ENCODE measurements around the gene GLIPR1L1. TPM values are rescaled to one million over a fixed set of nuclear protein-coding genes. Genes with fewer than 3 reads are reported as not detected.

Gene GLIPR1L1
- polyA plus RNA-seq, 4 donors: not detected

- DNase-seq: peak; percentile 98
Observed at GRCh38 chr12:75390899-75391538, 56.5 kb downstream of the GLIPR1L1 start, which contains the start of gene GLIPR1L2. Gene GLIPR1L2 (plus strand): TSS chr12:75391089. CDS start chr12:75391117, 28 bp downstream.

GRCh38 chr12:75404231-75404630 lies 69.8 kb downstream of the GLIPR1L1 start:
- WGBS, 3 donors: 68 to 95% (median 82%) methylated on average over 1 of the region's 1 CpG
- H3K27ac ChIP-seq (ENCODE audit: low read depth in 1 of 3, low read length in 2 of 3): no peak overlapping the region
- no peaks in the 10 kb centered on the region for H3K27me3 ChIP-seq (ENCODE audit: control insufficient read depth in 3 of 3, insufficient read depth in 3 of 3, low read length in 3 of 3)
- H3K36me3 ChIP-seq (ENCODE audit: control insufficient read depth in 3 of 3, insufficient read depth in 2 of 3, low read depth in 1 of 3, low read length in 3 of 3): no peaks in the 10 kb centered on the region
- H3K4me1 ChIP-seq (ENCODE audit: control insufficient read depth in 3 of 3, insufficient read depth in 2 of 3, low read depth in 1 of 3, low read length in 2 of 3): no peaks in the 10 kb centered on the region
- H3K4me3 ChIP-seq (ENCODE audit: low read depth in 1 of 3, low read length in 3 of 3): no peak overlapping the region
- FAIRE-seq (no peak), DNase-seq (no peak)
- no peaks in the 10 kb centered on the region for H3K9me3 ChIP-seq (ENCODE audit: control insufficient read depth in 2 of 2, insufficient read depth in 1 of 2, low read depth in 1 of 2, low read length in 1 of 2)

More at GRCh38 chr12:75390899-75391538, 56.5 kb downstream of the GLIPR1L1 start, which contains the start of gene GLIPR1L2:
- Histone ChIP-seq H3K4me1 (ENCODE audit: control insufficient read depth in 3 of 3, insufficient read depth in 2 of 3, low read depth in 1 of 3, low read length in 2 of 3) (peaks cover 0 to 3% (median 3%) of the 10 kb centered on the region in 3 donors), H3K27me3 (ENCODE audit: control insufficient read depth in 3 of 3, insufficient read depth in 3 of 3, low read length in 3 of 3) (no peaks in the 10 kb centered on the region), H3K36me3 (ENCODE audit: control insufficient read depth in 3 of 3, insufficient read depth in 2 of 3, low read depth in 1 of 3, low read length in 3 of 3) (no peaks in the 10 kb centered on the region), H3K9me3 (ENCODE audit: control insufficient read depth in 2 of 2, insufficient read depth in 1 of 2, low read depth in 1 of 2, low read length in 1 of 2) (no peaks in the 10 kb centered on the region), H3K4me3 (ENCODE audit: low read depth in 1 of 3, low read length in 3 of 3) (peak within 1 kb of the TSS; percentile 7 to 78 (median 78)), H3K27ac (ENCODE audit: low read depth in 1 of 3, low read length in 2 of 3) (peak within 1 kb of the TSS; percentile 77 to 95 (median 87))
- WGBS, 3 donors: 3 to 5% (median 5%) methylated on average over 36 of the region's 36 CpGs
- no peak for FAIRE-seq

- Histone ChIP-seq H3K4me3 (ENCODE audit: low read depth in 1 of 3, low read length in 3 of 3) (no peak overlapping the region), H3K4me1 (ENCODE audit: control insufficient read depth in 3 of 3, insufficient read depth in 2 of 3, low read depth in 1 of 3, low read length in 2 of 3) (no peaks in the 10 kb centered on the region), H3K9me3 (ENCODE audit: control insufficient read depth in 2 of 2, insufficient read depth in 1 of 2, low read depth in 1 of 2, low read length in 1 of 2) (no peaks in the 10 kb centered on the region), H3K36me3 (ENCODE audit: control insufficient read depth in 3 of 3, insufficient read depth in 2 of 3, low read depth in 1 of 3, low read length in 3 of 3) (no peaks in the 10 kb centered on the region), H3K27ac (ENCODE audit: low read depth in 1 of 3, low read length in 2 of 3) (no peak overlapping the region), H3K27me3 (ENCODE audit: control insufficient read depth in 3 of 3, insufficient read depth in 3 of 3, low read length in 3 of 3) (no peaks in the 10 kb centered on the region)
- FAIRE-seq: no peak
- no peak for DNase-seq
Observed at GRCh38 chr12:75407683-75408082, 73.2 kb downstream of the GLIPR1L1 start.

- 89 to 93% (median 91%) methylated on average over 2 of the region's 2 CpGs for WGBS, 3 donors
- Histone ChIP-seq H3K9me3 (ENCODE audit: control insufficient read depth in 2 of 2, insufficient read depth in 1 of 2, low read depth in 1 of 2, low read length in 1 of 2) (no peaks in the 10 kb centered on the region), H3K36me3 (ENCODE audit: control insufficient read depth in 3 of 3, insufficient read depth in 2 of 3, low read depth in 1 of 3, low read length in 3 of 3) (no peaks in the 10 kb centered on the region), H3K4me3 (ENCODE audit: low read depth in 1 of 3, low read length in 3 of 3) (no peak overlapping the region), H3K4me1 (ENCODE audit: control insufficient read depth in 3 of 3, insufficient read depth in 2 of 3, low read depth in 1 of 3, low read length in 2 of 3) (no peaks in the 10 kb centered on the region), H3K27me3 (ENCODE audit: control insufficient read depth in 3 of 3, insufficient read depth in 3 of 3, low read length in 3 of 3) (no peaks in the 10 kb centered on the region), H3K27ac (ENCODE audit: low read depth in 1 of 3, low read length in 2 of 3) (no peak overlapping the region)
- DNase-seq (no peak), FAIRE-seq (peak; percentile 98)
Observed at GRCh38 chr12:75409830-75410229, 75.4 kb downstream of the GLIPR1L1 start.

- FAIRE-seq (no peak), DNase-seq (no peak)
- H3K4me3 ChIP-seq (ENCODE audit: low read depth in 1 of 3, low read length in 3 of 3): no peak overlapping the region
- no peaks in the 10 kb centered on the region for H3K4me1 ChIP-seq (ENCODE audit: control insufficient read depth in 3 of 3, insufficient read depth in 2 of 3, low read depth in 1 of 3, low read length in 2 of 3)
- no peaks in the 10 kb centered on the region for H3K9me3 ChIP-seq (ENCODE audit: control insufficient read depth in 2 of 2, insufficient read depth in 1 of 2, low read depth in 1 of 2, low read length in 1 of 2)
- 73 to 88% (median 86%) methylated on average over 1 of the region's 1 CpG for WGBS, 3 donors
- no peak overlapping the region for H3K27ac ChIP-seq (ENCODE audit: low read depth in 1 of 3, low read length in 2 of 3)
- H3K27me3 ChIP-seq (ENCODE audit: control insufficient read depth in 3 of 3, insufficient read depth in 3 of 3, low read length in 3 of 3): no peaks in the 10 kb centered on the region
- H3K36me3 ChIP-seq (ENCODE audit: control insufficient read depth in 3 of 3, insufficient read depth in 2 of 3, low read depth in 1 of 3, low read length in 3 of 3): no peaks in the 10 kb centered on the region
Observed at GRCh38 chr12:75414671-75415070, 80.2 kb downstream of the GLIPR1L1 start.

- Histone ChIP-seq H3K9me3 (ENCODE audit: control insufficient read depth in 2 of 2, insufficient read depth in 1 of 2, low read depth in 1 of 2, low read length in 1 of 2) (no peaks in the 10 kb centered on the region), H3K36me3 (ENCODE audit: control insufficient read depth in 3 of 3, insufficient read depth in 2 of 3, low read depth in 1 of 3, low read length in 3 of 3) (no peaks in the 10 kb centered on the region), H3K4me1 (ENCODE audit: control insufficient read depth in 3 of 3, insufficient read depth in 2 of 3, low read depth in 1 of 3, low read length in 2 of 3) (no peaks in the 10 kb centered on the region), H3K27ac (ENCODE audit: low read depth in 1 of 3, low read length in 2 of 3) (no peak overlapping the region), H3K4me3 (ENCODE audit: low read depth in 1 of 3, low read length in 3 of 3) (no peak overlapping the region), H3K27me3 (ENCODE audit: control insufficient read depth in 3 of 3, insufficient read depth in 3 of 3, low read length in 3 of 3) (no peaks in the 10 kb centered on the region)
- WGBS, 3 donors: 74 to 94% (median 84%) methylated on average over 2 of the region's 2 CpGs
- FAIRE-seq: no peak
- DNase-seq: no peak
Observed at GRCh38 chr12:75419841-75420240, 85.4 kb downstream of the GLIPR1L1 start.

Other genes starting within 250 kb of the GLIPR1L1 start
- gene KCNC2, start 124.8 kb upstream of the GLIPR1L1 start, polyA plus RNA-seq: under 1 TPM in 2 of 4 donors, not detected in 2; 0.12 TPM
- 1 to 10 TPM in 3 of 4 donors, under 1 TPM in 1; 0.27 to 3.1 (median 1.5) TPM for gene CAPS2, start 4.3 kb upstream of the GLIPR1L1 start, polyA plus RNA-seq
- gene GLIPR1L2, start 56.4 kb downstream of the GLIPR1L1 start, polyA plus RNA-seq: under 1 TPM in 2 of 4 donors, not detected in 2; 0.46 to 0.74 TPM
- 1 to 10 TPM; 2.5 to 8.1 (median 3.0) TPM for gene GLIPR1, start 146.1 kb downstream of the GLIPR1L1 start, polyA plus RNA-seq
- 10 to 100 TPM in 3 of 4 donors, 1 to 10 TPM in 1; 10.0 to 40.7 (median 16.7) TPM for gene KRR1, start 176.9 kb downstream of the GLIPR1L1 start, polyA plus RNA-seq